T-helper 1 cell treated with Interleukin-12 subunit alpha and Interleukin-12 subunit beta and Interleukin-4 antibody, amounts not matched to agents 30 μg/mL and 1 μg/mL, for 36 hours (primary cell): ENCODE results near the gene ACTR8.

Source experiments
- H3K27ac Mint-ChIP-seq: one replicate; pipeline ENCODE4 v1.8.0; 2021; ENCODE audit warnings: mild to moderate bottlenecking, mixed read lengths
- H3K27me3 Mint-ChIP-seq: one replicate; pipeline ENCODE4 v1.8.0; 2021; ENCODE audit warnings: low read depth, mixed read lengths
- H3K36me3 Mint-ChIP-seq: one replicate; pipeline ENCODE4 v1.8.0; 2021; ENCODE audit warnings: low read depth, mixed read lengths
- H3K4me1 Mint-ChIP-seq: one replicate; pipeline ENCODE4 v1.8.0; 2021; ENCODE audit warnings: low read depth, mixed read lengths
- H3K4me3 Mint-ChIP-seq: one replicate; pipeline ENCODE4 v1.8.0; 2021; ENCODE audit warnings: mild to moderate bottlenecking, moderate library complexity, mixed read lengths
- H3K9me3 Mint-ChIP-seq: one replicate; pipeline ENCODE4 v1.8.0; 2021; ENCODE audit warnings: mixed read lengths

ACTR8 gene

GRCh38 chr3:53846851-53847155, 35.1 kb downstream of the ACTR8 start:
- no peaks in the 10 kb centered on the region for H3K9me3 Mint-ChIP-seq
- no peak overlapping the region for H3K27ac Mint-ChIP-seq
- H3K4me3 Mint-ChIP-seq: peak overlapping the region; percentile 63
- H3K27me3 Mint-ChIP-seq: peaks cover 67% of the 10 kb centered on the region
- H3K36me3 Mint-ChIP-seq: no peaks in the 10 kb centered on the region
- no peaks in the 10 kb centered on the region for H3K4me1 Mint-ChIP-seq

- H3K27me3 Mint-ChIP-seq: peaks cover 67% of the 10 kb centered on the region
- peak within 1 kb of the TSS; percentile 63 for H3K4me3 Mint-ChIP-seq
- no peaks in the 10 kb centered on the region for H3K4me1 Mint-ChIP-seq
- no peaks in the 10 kb centered on the region for H3K9me3 Mint-ChIP-seq
- no peaks in the 10 kb centered on the region for H3K36me3 Mint-ChIP-seq
- H3K27ac Mint-ChIP-seq: no peak within 1 kb of the TSS
Measured at GRCh38 chr3:53846134-53846850, 35.7 kb downstream of the ACTR8 start, which contains the start of the genes CHDH and IL17RB. TSS of gene CHDH (minus strand) at chr3:53846419. CDS start at chr3:53824008, 22,411 bp downstream. TSS of gene IL17RB (plus strand) at chr3:53846568. CDS start at chr3:53846589, 21 bp downstream.

- peaks cover 64% of the 10 kb centered on the region for H3K27me3 Mint-ChIP-seq
- H3K4me1 Mint-ChIP-seq: no peaks in the 10 kb centered on the region
- H3K36me3 Mint-ChIP-seq: no peaks in the 10 kb centered on the region
- H3K4me3 Mint-ChIP-seq: peak overlapping the region; percentile 17
- no peak overlapping the region for H3K27ac Mint-ChIP-seq
- H3K9me3 Mint-ChIP-seq: no peaks in the 10 kb centered on the region
Measured at GRCh38 chr3:53845881-53846133, 36.1 kb downstream of the ACTR8 start.

GRCh38 chr3:53845103-53845880, 36.7 kb downstream of the ACTR8 start:
- peak overlapping the region; percentile 58 for H3K4me3 Mint-ChIP-seq
- no peaks in the 10 kb centered on the region for H3K36me3 Mint-ChIP-seq
- no peaks in the 10 kb centered on the region for H3K9me3 Mint-ChIP-seq
- no peaks in the 10 kb centered on the region for H3K4me1 Mint-ChIP-seq
- H3K27ac Mint-ChIP-seq: no peak overlapping the region
- H3K27me3 Mint-ChIP-seq: peaks cover 69% of the 10 kb centered on the region

- Mint-ChIP-seq H3K27me3 (peaks cover 74% of the 10 kb centered on the region), H3K9me3 (no peaks in the 10 kb centered on the region), H3K4me3 (no peak overlapping the region), H3K4me1 (no peaks in the 10 kb centered on the region), H3K27ac (no peak overlapping the region), H3K36me3 (no peaks in the 10 kb centered on the region)
Measured at GRCh38 chr3:53844262-53845102, 37.5 kb downstream of the ACTR8 start.

GRCh38 chr3:53843195-53844177, 38.5 kb downstream of the ACTR8 start:
- no peak overlapping the region for H3K27ac Mint-ChIP-seq
- H3K27me3 Mint-ChIP-seq: peaks cover 72% of the 10 kb centered on the region
- H3K4me1 Mint-ChIP-seq: no peaks in the 10 kb centered on the region

GRCh38 chr3:53842436-53843194, 39.3 kb downstream of the ACTR8 start:
- no peaks in the 10 kb centered on the region for H3K9me3 Mint-ChIP-seq
- no peaks in the 10 kb centered on the region for H3K36me3 Mint-ChIP-seq
- peaks cover 63% of the 10 kb centered on the region for H3K27me3 Mint-ChIP-seq
- no peaks in the 10 kb centered on the region for H3K4me1 Mint-ChIP-seq
- H3K27ac Mint-ChIP-seq: no peak overlapping the region
- H3K4me3 Mint-ChIP-seq: no peak overlapping the region

More at GRCh38 chr3:53843195-53844177, 38.5 kb downstream of the ACTR8 start:
- Mint-ChIP-seq H3K36me3 (no peaks in the 10 kb centered on the region), H3K4me3 (no peak overlapping the region), H3K9me3 (no peaks in the 10 kb centered on the region)

- Mint-ChIP-seq H3K36me3 (no peaks in the 10 kb centered on the region), H3K27ac (no peak overlapping the region), H3K9me3 (no peaks in the 10 kb centered on the region), H3K4me3 (no peak overlapping the region), H3K27me3 (peaks cover 51% of the 10 kb centered on the region), H3K4me1 (no peaks in the 10 kb centered on the region)
Measured at GRCh38 chr3:53841296-53841695, 40.7 kb downstream of the ACTR8 start.

- Mint-ChIP-seq H3K4me3 (no peak overlapping the region), H3K27ac (no peak overlapping the region), H3K36me3 (no peaks in the 10 kb centered on the region), H3K9me3 (no peaks in the 10 kb centered on the region), H3K4me1 (no peaks in the 10 kb centered on the region), H3K27me3 (peaks cover 20% of the 10 kb centered on the region)
Measured at GRCh38 chr3:53837331-53837730, 44.6 kb downstream of the ACTR8 start.

- H3K27ac Mint-ChIP-seq: no peak overlapping the region
- H3K27me3 Mint-ChIP-seq: peaks cover 17% of the 10 kb centered on the region
- H3K4me3 Mint-ChIP-seq: no peak overlapping the region
- no peaks in the 10 kb centered on the region for H3K36me3 Mint-ChIP-seq
- no peaks in the 10 kb centered on the region for H3K9me3 Mint-ChIP-seq
- no peaks in the 10 kb centered on the region for H3K4me1 Mint-ChIP-seq
Measured at GRCh38 chr3:53836084-53836872, 45.7 kb downstream of the ACTR8 start.

GRCh38 chr3:53835257-53835656, 46.7 kb downstream of the ACTR8 start:
- Mint-ChIP-seq H3K27ac (no peak overlapping the region), H3K4me1 (no peaks in the 10 kb centered on the region), H3K36me3 (no peaks in the 10 kb centered on the region), H3K9me3 (no peaks in the 10 kb centered on the region), H3K27me3 (peaks cover 10% of the 10 kb centered on the region), H3K4me3 (no peak overlapping the region)

- Mint-ChIP-seq H3K36me3 (no peaks in the 10 kb centered on the region), H3K4me3 (no peak overlapping the region), H3K4me1 (no peaks in the 10 kb centered on the region), H3K9me3 (no peaks in the 10 kb centered on the region), H3K27ac (no peak overlapping the region), H3K27me3 (peaks cover 6% of the 10 kb centered on the region)
Measured at GRCh38 chr3:53834429-53835095, 47.4 kb downstream of the ACTR8 start.
